HL-60 (cell line): ENCODE results near the gene ARHGAP24.

ENCODE experiments used
- DNase-seq, 2 experiments: peaks; one replicate each; pipeline ENCODE4 v3.0.0-alpha.2; 2010 to 2020; ENCODE audit warnings: low read depth in 1 of 2, low spot score in 1 of 2
- H3K27ac ChIP-seq: fragments of 250-450 bp; sonication (Bioruptor Pico); replicated peaks from 2 replicates; pipeline ENCODE4 v1.5.1; 2020; ENCODE audit warnings: mild to moderate bottlenecking, moderate library complexity
- H3K27me3 ChIP-seq: fragments of 250-450 bp; sonication (Bioruptor Pico); 2 replicates; pipeline ENCODE4 v1.5.1; 2021; ENCODE audit warnings: mild to moderate bottlenecking, moderate library complexity; ENCODE audit not compliant: insufficient read depth, poor library complexity, severe bottlenecking
- H3K4me3 ChIP-seq: replicated peaks from 2 replicates; pipeline ENCODE4 v1.5.1; 2011; ENCODE audit warnings: mild to moderate bottlenecking, control low read depth, low read length; ENCODE audit not compliant: insufficient read depth
- CTCF ChIP-seq: IDR thresholded peaks from one replicate; pipeline ENCODE4 v1.5.1; 2011; ENCODE audit warnings: low read length, control low read depth, inconsistent platforms; ENCODE audit not compliant: insufficient read depth
- GABPA ChIP-seq: IDR thresholded peaks from 2 replicates; pipeline ENCODE4 v1.6.1; 2012; ENCODE audit warnings: low read depth
- POLR2AphosphoS5 ChIP-seq: IDR thresholded peaks from 2 replicates; pipeline ENCODE4 v1.6.1; 2012; ENCODE audit warnings: low read depth
- REST ChIP-seq: IDR thresholded peaks from 2 replicates; pipeline ENCODE4 v1.6.1; 2012; ENCODE audit warnings: low read depth; ENCODE audit not compliant: insufficient replicate concordance
- SPI1 ChIP-seq: IDR thresholded peaks from 2 replicates; pipeline ENCODE4 v1.6.1; 2012; ENCODE audit warnings: low read depth, mild to moderate bottlenecking, borderline replicate concordance

Gene ARHGAP24

GRCh38 chr4:85686398-85686797 is 211.4 kb downstream of the ARHGAP24 start:
- H3K27ac ChIP-seq: no peak overlapping the region
- H3K4me3 ChIP-seq: no peak overlapping the region
- TF ChIP-seq POLR2AphosphoS5 (no peak), GABPA (no peak), CTCF (no peak), SPI1 (no peak), REST (no peak)
- H3K27me3 ChIP-seq: no peaks in the 10 kb centered on the region
- no peak for DNase-seq

- DNase-seq: no peak
- no peaks in the 10 kb centered on the region for H3K27me3 ChIP-seq
- H3K4me3 ChIP-seq: no peak overlapping the region
- TF ChIP-seq CTCF (no peak), SPI1 (no peak), GABPA (no peak), REST (no peak), POLR2AphosphoS5 (no peak)
- no peak overlapping the region for H3K27ac ChIP-seq
Observed at GRCh38 chr4:85688055-85688740, 213.2 kb downstream of the ARHGAP24 start.

- Histone ChIP-seq H3K27ac (no peak overlapping the region), H3K27me3 (no peaks in the 10 kb centered on the region), H3K4me3 (no peak overlapping the region)
- DNase-seq: no peak
- TF ChIP-seq REST: no peak
- TF ChIP-seq SPI1: no peak
- TF ChIP-seq CTCF: no peak
- no peak for TF ChIP-seq POLR2AphosphoS5
- TF ChIP-seq GABPA: no peak
Observed at GRCh38 chr4:85696661-85697060, 221.7 kb downstream of the ARHGAP24 start.
